ENCODE results near the gene PCK1. TPM values are rescaled to one million over a fixed set of nuclear protein-coding genes. Genes with fewer than 3 reads are reported as not detected.
A peak's percentile ranks its signal among the peaks of the same experiment; 100 is the strongest.

Gene PCK1
- total RNA-seq, 1 experiment from 2014 or later, result 0.17 TPM

GRCh38 chr20:57596358-57596757, 35.4 kb downstream of the PCK1 start:
- TF ChIP-seq FOXP1 (CRISPR knock-in tag; IDR thresholded peaks at IDR 0.05; ENCODE audit: borderline replicate concordance) (no peak), ZNF121 (CRISPR knock-in tag; IDR thresholded peaks at IDR 0.05) (0 out of 2 replicates have a peak, but pooled peaks have one; percentile 16), HMGA2 (CRISPR knock-in tag; IDR thresholded peaks at IDR 0.05) (no peak), NR1H2 (CRISPR knock-in tag; IDR thresholded peaks at IDR 0.05) (no peak)
- Mint-ChIP-seq H3K9me3 (no peaks in the 10 kb centered on the region), H3K36me3 (no peaks in the 10 kb centered on the region), H3K4me1 (peaks cover 14% of the 10 kb centered on the region), H3K4me3 (no peak overlapping the region), H3K27ac (no peak overlapping the region), H3K27me3 (ENCODE audit: low read depth) (no peaks in the 10 kb centered on the region)
- CTCF ChIA-PET, result interaction anchor here (0.6 to 5.5 kb wide), 11 partner anchors 15 to 612 kb away, joined by 3 to 53 read pairs (median 3); no protein-coding TSS in a partner anchor
- POLR2A ChIA-PET, result interaction anchor here (1.5 kb wide), 1 partner anchor 16 kb away, joined by 3 read pairs; no protein-coding TSS in a partner anchor
- no peak for DNase-seq (ENCODE audit: low spot score)
- ATAC-seq, result no peak

- 0 out of 2 replicates have a peak, but pooled peaks cover 4% of the 10 kb centered on the region for H3K9me3 Mint-ChIP-seq
- peaks cover 14% of the 10 kb centered on the region for H3K4me1 Mint-ChIP-seq
- TF ChIP-seq ZNF281 (CRISPR knock-in tag; IDR thresholded peaks at IDR 0.05), result no peak
- TF ChIP-seq ZNF671 (CRISPR knock-in tag; IDR thresholded peaks at IDR 0.05), result no peak
- TF ChIP-seq GABPB1 (CRISPR knock-in tag; IDR thresholded peaks at IDR 0.05), result 0 out of 2 replicates have a peak, but pooled peaks have one; percentile 39
- no peak for TF ChIP-seq ERG (CRISPR knock-in tag; IDR thresholded peaks at IDR 0.05)
- TF ChIP-seq CDX4 (CRISPR knock-in tag; IDR thresholded peaks at IDR 0.05; ENCODE audit: borderline replicate concordance), result no peak
- TF ChIP-seq USF2 (CRISPR knock-in tag; IDR thresholded peaks at IDR 0.05), result no peak
- no peak for TF ChIP-seq ZNF317 (CRISPR knock-in tag; IDR thresholded peaks at IDR 0.05; ENCODE audit: borderline replicate concordance, low read depth)
- TF ChIP-seq ZNF219 (CRISPR knock-in tag; IDR thresholded peaks at IDR 0.05; ENCODE audit: borderline replicate concordance), result no peak
- TF ChIP-seq FOXP4 (CRISPR knock-in tag; IDR thresholded peaks at IDR 0.05), result no peak
- no peak for TF ChIP-seq NR2C2 (CRISPR knock-in tag; IDR thresholded peaks at IDR 0.05)
- no peak for TF ChIP-seq ZNF532 (CRISPR knock-in tag; IDR thresholded peaks at IDR 0.05; ENCODE audit: borderline replicate concordance)
- peak; percentile 88 for TF ChIP-seq CTCF (IDR thresholded peaks at IDR 0.05)
- TF ChIP-seq NFATC4 (CRISPR knock-in tag; IDR thresholded peaks at IDR 0.05), result no peak
Measured at GRCh38 chr20:57596998-57597939, 36.4 kb downstream of the PCK1 start.

More at GRCh38 chr20:57596998-57597939, 36.4 kb downstream of the PCK1 start:
- no peaks in the 10 kb centered on the region for H3K36me3 Mint-ChIP-seq
- ATAC-seq (peak; percentile 73), DNase-seq (ENCODE audit: low spot score) (peak; percentile 81)
- no peaks in the 10 kb centered on the region for H3K27me3 Mint-ChIP-seq (ENCODE audit: low read depth)
- no peak overlapping the region for H3K27ac Mint-ChIP-seq
- ChIA-PET POLR2A (interaction anchor here (1.5 kb wide), 1 partner anchor 15 kb away, joined by 3 read pairs; no protein-coding TSS in a partner anchor), CTCF (interaction anchor here (0.9 to 5.5 kb wide), 11 partner anchors 12 to 610 kb away, joined by 3 to 53 read pairs (median 4); no protein-coding TSS in a partner anchor)
- no peak overlapping the region for H3K4me3 Mint-ChIP-seq

Measured in WTC11 (cell line).